HG03108 (cell line): ENCODE data around the gene HSP90AB1.

Source experiments
- ATAC-seq: cut with Tn5 transposase; IDR thresholded peaks from one replicate; pipeline ENCODE4 v1.9.1; 2021; ENCODE audit warnings: moderate library complexity; ENCODE audit not compliant: unreplicated experiment

HSP90AB1 gene

DNA sequence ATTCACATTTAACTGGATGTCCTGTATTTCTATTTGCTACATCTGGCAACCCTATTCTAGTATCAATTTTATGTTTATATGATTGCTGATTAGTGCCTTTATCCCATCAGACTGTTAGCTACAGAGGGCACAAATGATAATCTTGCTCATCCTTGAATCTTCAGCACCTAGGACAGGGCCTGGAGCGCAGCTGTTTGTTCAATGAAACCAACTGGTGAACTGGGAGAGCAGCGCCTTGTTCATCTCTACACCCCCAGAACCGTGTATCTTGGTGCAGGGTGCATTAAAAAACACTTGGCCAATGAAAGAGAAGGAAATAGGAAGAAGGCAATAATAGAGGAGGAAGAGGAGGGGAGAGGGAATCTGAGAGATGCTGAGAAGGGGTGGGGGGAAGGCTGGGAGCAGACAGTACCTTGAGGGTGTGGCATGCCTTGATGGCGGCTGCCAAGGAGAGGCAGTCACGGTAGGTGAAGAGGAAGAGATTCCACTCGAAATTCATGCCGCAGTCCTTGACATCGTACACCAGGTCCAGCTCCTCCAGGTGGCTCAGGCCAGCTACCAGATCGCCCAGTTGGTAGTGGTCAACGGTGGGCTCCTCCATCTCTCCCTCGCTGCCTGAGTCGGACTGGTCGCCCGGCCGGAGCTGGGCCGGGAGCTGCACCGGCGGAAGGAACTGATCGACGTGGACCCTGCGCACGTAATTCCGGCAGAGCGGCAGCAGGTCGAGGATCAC lies 38.8 kb downstream of the HSP90AB1 start:
- no peak for ATAC-seq

DNA sequence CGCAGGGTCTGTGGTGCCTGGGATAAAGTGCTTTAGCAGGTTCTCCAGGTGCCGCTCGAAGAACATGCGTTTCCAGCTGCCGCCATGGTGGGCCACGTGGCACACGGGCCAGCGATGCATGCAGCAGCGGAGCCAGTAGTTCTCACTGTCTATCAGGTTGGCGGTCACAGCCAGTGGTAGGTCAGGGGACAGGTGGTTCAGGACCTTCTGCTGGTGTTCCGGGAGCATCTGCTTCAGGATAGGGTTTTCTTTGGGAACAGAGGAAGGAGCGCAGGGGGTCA lies 39.3 kb downstream of the HSP90AB1 start:
- ATAC-seq, result no peak

DNA sequence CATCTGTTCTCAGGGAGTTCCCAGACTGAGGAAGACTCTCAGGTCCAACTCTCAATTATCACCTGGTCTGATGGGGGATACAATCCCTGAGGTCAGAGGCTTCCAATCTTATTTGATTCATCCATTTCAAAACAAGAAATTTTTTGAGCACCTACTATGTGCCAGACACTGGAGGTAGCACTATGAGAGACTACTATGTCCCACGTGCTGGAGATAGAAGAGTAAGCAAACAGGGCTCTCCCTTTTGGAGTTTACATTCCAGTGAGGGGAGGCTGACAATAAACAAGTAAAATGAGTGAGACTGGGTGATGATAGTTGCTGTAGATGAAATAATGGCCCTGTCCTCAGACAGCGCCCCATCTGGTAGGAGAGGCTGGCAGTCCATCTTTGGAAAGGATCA lies 39.8 kb downstream of the HSP90AB1 start:
- no peak for ATAC-seq

DNA sequence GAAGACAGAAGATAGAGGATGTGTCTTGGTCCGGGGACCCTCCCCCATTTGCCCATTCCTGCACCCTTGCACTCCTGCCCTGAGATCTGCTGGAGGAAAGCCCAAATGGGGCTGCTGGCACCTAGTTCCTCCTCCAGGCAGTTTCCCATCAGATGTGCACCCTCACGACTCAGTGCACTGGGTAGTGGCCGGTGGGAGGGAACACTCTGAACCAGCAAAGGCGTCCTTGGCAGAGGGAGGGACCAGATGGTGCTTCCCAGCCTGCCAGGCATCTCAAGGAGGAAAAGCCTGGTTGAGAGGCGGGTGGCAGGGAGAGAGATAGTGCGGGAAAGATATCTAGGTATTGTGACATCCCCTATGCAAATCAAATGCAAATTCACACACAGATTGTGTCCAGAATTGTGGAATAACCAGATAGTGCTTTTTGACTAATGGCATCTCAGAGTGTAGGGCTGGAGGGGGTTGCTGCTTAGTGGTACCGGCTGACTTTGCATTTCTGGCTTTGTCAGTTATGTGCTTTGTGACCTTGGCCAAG lies 42.9 kb downstream of the HSP90AB1 start:
- no peak for ATAC-seq

DNA sequence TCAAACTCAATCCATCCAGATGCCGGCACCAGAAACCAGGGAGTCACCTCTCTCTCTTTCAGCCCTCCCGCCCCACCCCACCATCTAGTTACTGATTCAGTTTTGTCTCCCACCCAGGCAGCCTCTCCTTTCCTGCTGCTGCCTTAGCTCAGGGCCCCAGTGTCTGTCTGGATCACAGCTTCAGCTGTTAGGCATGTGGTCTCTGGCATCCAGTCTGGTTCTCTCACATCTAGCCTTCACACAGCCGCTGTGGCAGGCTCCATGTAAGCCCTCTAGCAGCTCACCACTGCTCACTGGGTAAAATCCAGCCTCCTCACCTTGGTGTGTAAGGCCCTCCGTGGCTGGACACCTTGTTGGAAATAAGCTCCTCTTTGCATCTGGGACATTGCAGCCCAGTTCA lies 44.9 kb downstream of the HSP90AB1 start:
- ATAC-seq, result no peak

DNA sequence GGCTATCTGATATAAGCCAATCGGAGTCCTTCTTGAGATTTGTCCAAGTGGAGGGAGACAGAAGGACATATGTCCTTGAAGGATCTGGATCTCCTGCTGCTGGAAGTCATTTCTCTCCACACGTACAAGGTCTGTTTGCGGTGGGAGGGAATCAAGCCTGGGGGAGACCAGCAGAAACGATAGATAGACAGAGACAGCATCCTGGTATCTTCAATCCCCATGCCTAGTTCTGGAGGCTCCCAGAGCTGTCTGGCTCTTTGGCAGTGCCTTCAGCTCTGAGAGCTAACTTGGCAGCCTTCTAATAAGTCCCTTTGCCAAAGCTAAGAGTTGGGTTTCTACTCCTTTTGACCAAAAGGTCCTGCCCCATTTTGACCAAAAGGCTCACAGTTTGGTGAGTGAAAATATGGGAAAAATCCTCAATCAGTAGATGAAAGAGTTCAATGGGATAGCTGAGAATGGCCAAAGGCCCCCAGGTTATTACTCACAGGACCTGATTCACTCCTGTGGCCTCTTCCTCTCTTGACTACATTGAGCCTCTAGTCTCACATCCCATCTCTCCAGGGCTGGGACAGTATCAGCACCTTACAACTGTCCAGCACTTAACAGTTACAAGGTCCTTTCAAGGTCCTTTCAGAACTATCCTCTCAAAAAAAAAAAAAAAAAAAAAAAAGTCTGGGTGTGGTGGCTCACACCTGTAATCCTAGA lies 45.9 kb downstream of the HSP90AB1 start:
- no peak for ATAC-seq

GRCh38 chr6:44294832-44295791 lies 48.2 kb downstream of the HSP90AB1 start:
- ATAC-seq, result no peak

DNA sequence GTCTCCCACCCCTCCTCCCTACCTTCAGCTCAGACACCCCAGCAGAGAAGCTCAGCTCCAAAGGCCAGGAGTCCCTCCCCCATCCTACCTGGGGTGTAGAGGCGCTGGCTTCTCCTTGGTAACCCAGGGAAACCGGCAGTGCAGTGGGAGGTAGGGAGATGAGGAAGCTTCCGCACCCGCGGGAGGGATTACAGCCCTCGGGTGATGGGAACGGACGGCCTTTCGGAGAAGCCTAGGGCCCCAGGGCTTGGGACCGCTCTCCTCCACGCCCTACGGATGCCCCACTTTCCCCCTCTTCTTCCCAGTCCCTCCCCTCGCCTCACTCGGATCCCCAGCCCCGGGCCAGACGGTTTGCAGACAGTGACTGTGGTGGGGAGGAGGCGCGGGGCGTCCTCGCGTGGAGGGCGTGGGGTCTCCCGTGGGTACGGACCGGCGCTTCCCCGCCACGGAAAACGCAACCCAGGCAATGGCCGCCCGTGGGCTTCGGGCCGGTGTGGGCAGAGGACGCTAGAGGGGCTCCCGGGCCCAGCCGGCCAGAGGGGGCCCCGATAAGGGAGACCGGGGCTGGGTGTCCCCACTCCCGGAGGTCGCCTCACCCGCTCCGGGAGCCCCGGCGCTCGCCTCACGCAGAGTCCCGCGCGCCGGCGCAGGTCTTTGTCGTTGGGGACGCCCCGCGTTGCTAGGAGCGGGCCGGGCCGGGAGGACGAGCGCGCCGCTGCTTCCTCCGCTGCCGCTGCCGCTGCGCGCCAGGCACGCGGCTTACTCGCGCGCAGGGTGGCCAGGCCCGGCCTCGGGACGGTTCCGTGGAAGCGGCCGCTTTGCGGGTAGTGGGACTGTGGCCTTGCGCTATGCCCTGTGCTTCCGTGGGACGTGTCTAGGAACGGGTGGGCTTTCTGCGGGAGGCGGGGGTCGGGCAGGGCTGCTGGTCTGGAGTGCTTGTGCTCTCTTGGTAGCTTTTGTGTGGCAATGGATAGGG lies 50.5 kb downstream of the HSP90AB1 start:
- no peak for ATAC-seq

- ATAC-seq, result no peak
These were observed 51.3 kb downstream of the HSP90AB1 start for GRCh38 chr6:44298055-44298803.

- no peak for ATAC-seq
These were observed 52.0 kb downstream of the HSP90AB1 start for GRCh38 chr6:44298864-44299263.

DNA sequence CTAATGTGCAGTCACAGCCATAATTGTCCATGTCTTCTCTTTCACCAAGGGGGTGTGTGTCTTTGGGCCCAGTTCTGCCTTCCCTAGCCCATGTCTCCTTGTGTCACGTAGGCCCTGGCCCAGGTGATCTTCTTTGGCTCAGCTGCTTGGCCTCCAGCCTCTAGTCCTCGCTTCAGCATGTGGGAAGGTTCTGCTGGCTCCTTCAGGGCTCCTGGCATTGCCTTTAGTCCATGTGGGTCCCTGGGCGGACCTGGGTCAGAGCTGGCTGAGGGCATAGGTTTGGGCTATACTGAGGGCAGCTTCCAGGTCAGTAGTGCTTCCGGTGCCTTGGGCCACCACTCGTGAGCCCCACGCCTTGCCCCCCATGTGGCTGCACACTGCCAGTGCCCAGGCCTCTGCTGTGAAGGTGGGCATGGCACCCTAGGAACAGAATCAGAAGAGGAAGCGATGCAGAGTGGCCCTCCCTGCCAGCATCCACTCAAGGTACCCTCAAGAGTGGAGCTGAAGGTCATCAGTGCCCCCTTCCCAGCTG lies 53.5 kb downstream of the HSP90AB1 start:
- no peak for ATAC-seq

DNA sequence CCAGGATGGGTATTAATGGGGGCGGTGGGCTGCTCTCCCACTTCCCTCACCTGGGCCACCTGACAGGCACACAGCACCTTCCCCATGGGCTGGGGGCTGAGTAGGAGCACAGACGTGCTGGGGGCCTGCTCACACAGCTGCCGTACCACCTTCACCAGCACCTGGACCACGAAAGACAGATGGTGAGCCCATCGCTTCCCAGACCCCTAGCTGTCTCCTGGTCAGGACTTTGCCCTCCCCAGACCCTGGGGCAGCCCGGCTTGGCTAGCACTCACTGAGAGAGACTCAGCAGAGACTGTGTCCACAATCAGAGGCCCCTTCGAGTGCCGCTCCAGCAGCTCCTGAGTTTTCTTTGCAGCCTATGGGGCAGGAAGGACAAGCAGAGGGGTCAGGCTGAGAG lies 54.2 kb downstream of the HSP90AB1 start:
- no peak for ATAC-seq

DNA sequence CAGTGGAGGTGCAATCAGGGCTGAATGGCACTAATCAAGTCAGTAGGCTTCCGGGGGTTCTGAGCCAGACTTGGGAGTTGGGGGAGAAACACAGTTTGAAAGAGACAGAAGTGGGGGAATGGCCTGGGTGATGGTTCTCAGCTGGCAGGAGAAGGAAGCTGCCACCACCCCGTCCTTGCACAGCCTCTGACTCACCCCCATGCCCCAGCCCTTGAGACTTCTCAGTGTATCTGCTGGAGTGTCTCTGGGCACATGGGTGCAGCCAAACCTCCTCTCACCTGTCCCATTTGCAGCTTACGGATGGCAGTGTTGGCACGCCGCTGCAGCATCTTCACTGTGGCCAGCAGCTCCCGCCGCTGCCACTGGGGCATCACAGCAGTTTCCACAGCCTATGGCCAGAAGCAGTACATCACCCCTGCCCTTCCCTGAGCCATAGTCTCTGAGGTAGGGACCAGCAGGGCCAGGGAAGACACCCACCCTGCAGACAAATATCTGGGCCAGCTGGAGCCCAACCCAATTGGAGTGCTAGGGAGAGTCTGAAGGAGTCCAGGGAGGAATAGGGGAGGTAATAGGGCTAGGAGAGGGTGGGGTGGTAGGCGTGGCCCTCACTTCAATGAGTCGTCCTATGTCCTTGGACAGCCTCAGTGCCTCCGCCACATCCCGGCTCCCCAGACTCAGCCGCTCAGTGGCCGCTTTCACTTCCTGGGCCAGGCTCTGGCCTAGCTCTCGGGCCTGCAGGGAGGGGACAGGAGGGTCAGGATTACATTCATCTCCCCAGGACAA lies 55.1 kb downstream of the HSP90AB1 start:
- no peak for ATAC-seq

DNA sequence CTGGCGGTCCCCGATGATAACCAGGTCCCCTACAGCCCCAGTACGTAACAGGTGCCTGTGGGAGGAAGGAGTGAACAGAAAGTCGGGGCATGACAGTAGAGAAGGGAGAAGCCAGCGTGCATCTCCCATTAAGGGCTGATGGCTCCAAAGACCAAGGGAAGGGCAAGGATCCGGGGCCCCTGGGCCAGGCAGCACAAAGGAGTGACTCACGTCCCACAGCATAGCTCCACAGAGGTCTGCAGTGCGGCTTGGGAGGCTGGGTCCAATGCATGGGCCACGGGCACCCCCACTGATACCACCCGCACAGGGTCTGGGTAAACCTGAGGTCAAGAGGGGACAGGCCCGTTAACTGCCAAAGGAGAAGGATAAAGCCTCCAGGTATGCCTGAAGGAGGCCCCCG lies 56.0 kb downstream of the HSP90AB1 start:
- no peak for ATAC-seq
